ENCODE data around the gene RASA2.
A peak's percentile ranks its signal among the peaks of the same experiment; 100 is the strongest.

RASA2 gene

DNA sequence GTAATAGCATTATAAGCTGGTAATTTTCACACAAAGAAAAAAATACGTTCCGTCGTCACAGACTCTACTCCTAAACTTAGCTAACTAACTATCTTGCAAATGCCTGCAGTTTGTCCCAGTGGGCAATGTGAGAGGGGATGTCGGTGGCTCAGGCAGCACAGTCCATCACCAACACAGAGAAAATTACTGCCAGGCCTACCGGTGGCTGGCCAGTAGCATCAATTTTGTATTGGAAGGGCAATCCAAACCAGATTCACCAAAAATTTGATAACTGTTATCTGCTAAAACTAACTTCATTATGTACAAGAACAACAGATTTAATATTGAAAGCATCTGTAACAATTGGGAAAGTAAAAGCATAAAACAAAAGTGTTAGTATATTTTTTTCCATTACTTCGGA is 37.4 kb upstream of the RASA2 start:
- in situ Hi-C loops (cut with HindIII; ENCODE audit: low sequenced_read_pairs), result no loop called here
- TF ChIP-seq, protein P1, sequence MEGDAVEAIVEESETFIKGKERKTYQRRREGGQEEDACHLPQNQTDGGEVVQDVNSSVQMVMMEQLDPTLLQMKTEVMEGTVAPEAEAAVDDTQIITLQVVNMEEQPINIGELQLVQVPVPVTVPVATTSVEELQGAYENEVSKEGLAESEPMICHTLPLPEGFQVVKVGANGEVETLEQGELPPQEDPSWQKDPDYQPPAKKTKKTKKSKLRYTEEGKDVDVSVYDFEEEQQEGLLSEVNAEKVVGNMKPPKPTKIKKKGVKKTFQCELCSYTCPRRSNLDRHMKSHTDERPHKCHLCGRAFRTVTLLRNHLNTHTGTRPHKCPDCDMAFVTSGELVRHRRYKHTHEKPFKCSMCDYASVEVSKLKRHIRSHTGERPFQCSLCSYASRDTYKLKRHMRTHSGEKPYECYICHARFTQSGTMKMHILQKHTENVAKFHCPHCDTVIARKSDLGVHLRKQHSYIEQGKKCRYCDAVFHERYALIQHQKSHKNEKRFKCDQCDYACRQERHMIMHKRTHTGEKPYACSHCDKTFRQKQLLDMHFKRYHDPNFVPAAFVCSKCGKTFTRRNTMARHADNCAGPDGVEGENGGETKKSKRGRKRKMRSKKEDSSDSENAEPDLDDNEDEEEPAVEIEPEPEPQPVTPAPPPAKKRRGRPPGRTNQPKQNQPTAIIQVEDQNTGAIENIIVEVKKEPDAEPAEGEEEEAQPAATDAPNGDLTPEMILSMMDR (IDR thresholded peaks at IDR 0.05; ENCODE audit: low read depth, low read length, missing control alignments), result no peak
- DNase-seq (ENCODE audit: low read depth), result no peak
- no peak overlapping the region for H3K4me3 ChIP-seq (ENCODE audit: low read depth, low read length)

DNA sequence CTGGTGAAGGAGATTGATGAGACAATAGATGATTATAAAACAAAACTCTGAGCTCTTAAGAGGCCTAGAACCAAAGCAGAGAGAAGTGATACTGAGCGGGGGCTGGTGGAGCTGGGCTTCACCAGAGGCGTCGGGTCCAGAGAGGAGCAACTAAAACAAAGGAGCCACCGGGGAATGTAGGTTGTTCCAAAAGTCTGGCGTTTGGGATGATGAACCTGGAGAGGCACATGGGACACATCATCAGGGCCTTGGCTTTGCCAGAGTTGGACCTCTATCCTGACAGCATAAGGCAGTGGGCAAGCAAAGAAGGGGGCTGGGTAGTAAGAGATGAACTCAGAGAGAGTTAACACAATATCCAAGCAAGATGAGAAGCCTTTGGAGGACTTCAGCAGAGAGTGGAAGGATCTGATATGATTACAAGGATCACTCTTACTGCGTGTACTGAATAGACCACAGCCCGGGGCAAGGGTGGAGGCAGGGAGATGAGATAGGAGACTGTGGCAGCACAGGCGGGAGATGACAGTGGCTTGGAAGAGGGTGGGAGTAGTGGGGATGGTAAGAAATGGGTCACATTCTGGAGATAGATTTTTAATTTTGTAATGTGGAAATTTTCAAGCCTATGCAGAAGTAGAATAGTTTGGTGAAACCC is 36.0 kb upstream of the RASA2 start:
- in situ Hi-C loops (cut with HindIII; ENCODE audit: low sequenced_read_pairs), result no loop called here
- DNase-seq (ENCODE audit: low read depth), result no peak
- TF ChIP-seq, protein P1 (IDR thresholded peaks at IDR 0.05; ENCODE audit: low read depth, low read length, missing control alignments), result no peak
- no peak overlapping the region for H3K4me3 ChIP-seq (ENCODE audit: low read depth, low read length)

DNA sequence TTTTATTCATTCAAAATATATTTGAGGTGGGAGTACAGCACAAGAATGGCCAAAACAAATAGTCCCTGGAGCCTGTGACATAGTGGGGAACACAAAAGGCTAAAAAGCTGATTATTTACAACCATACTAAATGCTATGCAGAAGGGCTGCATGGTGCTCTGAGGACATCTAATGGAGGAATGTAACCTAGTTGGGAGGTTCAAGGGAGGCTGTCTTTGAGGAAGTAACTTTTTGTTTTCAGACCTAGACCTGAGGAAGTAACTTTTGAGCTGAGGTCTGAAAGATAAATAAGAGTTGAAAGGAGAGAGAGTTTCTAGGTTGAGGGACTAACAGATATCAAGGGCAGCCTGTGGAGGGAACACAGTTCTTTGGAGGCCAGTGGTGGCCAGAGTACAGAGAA is 34.8 kb upstream of the RASA2 start:
- H3K4me3 ChIP-seq (ENCODE audit: low read depth, low read length), result no peak overlapping the region
- TF ChIP-seq, protein P1 (IDR thresholded peaks at IDR 0.05; ENCODE audit: low read depth, low read length, missing control alignments), result peak; percentile 90
- DNase-seq (ENCODE audit: low read depth), result peak; percentile 65
- in situ Hi-C loops (cut with HindIII; ENCODE audit: low sequenced_read_pairs), result no loop called here

DNA sequence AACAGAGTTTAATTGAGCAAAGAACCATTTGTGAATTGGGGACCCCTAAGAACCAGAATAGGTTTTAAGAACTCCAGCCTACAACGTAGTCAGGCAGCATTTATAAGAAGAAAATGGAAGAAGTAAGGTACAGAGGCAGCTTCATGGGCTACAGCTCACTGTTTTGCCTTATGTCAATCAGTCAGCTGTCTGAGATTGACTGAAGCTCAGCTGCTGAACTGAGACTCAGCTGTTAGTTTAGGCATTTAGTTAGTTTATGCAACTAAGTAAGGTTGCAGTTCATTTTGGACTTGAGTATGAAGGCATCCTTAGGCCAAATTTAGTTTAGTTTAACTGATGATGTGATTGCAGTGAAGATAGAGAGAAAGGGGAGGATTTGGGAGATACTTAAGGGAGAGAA is 34.1 kb upstream of the RASA2 start:
- no peak for DNase-seq (ENCODE audit: low read depth)
- in situ Hi-C loops (cut with HindIII; ENCODE audit: low sequenced_read_pairs), result no loop called here
- TF ChIP-seq, protein P1 (IDR thresholded peaks at IDR 0.05; ENCODE audit: low read depth, low read length, missing control alignments), result no peak

DNA sequence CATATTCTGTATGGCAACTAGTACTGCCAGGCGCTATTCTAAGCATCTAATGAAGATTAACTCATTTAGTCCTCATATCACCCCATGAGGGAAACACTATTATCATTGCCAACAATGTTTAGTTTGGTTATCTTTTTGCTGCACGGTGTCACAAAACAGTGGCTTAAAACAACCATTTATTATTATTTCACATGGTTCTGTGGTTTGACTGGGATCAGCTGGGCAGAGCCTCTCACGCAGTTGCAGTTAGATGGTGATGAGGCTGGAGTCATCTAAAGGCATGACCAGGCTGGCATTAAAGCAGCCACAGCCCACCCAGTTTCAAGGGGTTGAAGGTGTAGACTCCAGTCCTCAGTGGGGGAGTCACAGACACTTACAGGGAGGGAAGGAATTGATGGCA is 32.8 kb upstream of the RASA2 start:
- TF ChIP-seq, protein P1 (IDR thresholded peaks at IDR 0.05; ENCODE audit: low read depth, low read length, missing control alignments), result no peak
- in situ Hi-C loops (cut with HindIII; ENCODE audit: low sequenced_read_pairs), result no loop called here
- no peak overlapping the region for H3K4me3 ChIP-seq (ENCODE audit: low read depth, low read length)
- DNase-seq (ENCODE audit: low read depth), result no peak

More for the DNA sequence above, 34.1 kb upstream of the RASA2 start:
- no peak overlapping the region for H3K4me3 ChIP-seq (ENCODE audit: low read depth, low read length)

DNA sequence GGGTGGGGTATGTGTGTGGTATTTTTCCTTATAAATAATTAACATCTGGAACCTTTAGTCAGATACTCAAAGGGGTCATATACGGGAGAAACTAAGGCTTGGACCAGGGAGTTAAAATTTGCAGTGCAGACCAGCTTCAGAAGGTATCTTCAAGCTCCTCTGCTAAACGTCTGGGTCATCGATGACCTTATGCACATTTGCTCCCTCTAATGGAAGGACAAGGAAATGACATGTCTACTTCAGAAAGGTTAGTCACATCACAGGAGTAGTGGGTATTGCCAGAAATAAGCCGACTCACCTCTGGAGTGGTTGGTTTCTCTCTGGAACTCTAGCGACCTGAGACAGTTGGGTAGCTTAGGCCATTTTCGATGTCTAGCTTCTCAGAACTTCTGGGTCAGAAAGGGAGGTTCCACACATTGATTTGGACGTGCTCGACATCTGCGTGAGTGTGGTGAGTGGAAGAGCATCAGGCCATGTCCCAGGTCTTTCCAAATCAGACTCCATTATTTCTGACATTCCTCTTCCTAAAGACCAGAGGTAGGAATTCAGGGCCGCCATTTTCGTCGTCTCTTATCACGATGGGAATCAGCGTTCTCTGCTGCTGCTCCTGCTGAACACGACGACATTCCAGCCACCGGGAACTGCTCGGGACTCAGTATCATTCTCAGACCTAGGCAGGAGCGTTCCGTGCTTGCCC is 31.8 kb upstream of the RASA2 start:
- in situ Hi-C loops (cut with HindIII; ENCODE audit: low sequenced_read_pairs), result no loop called here
- H3K4me3 ChIP-seq (ENCODE audit: low read depth, low read length), result no peak overlapping the region
- TF ChIP-seq, protein P1 (IDR thresholded peaks at IDR 0.05; ENCODE audit: low read depth, low read length, missing control alignments), result peak; percentile 71
- DNase-seq (ENCODE audit: low read depth), result peak; percentile 63

Measured in astrocyte of the cerebellum (primary cell).